Measurements from ENCODE around the gene SBDS.
"Not testable (repeated sequence)": the region's sequence is repeated elsewhere in the genome, so short reads cannot be mapped to it uniquely, and the experiment has no call there.

DNA sequence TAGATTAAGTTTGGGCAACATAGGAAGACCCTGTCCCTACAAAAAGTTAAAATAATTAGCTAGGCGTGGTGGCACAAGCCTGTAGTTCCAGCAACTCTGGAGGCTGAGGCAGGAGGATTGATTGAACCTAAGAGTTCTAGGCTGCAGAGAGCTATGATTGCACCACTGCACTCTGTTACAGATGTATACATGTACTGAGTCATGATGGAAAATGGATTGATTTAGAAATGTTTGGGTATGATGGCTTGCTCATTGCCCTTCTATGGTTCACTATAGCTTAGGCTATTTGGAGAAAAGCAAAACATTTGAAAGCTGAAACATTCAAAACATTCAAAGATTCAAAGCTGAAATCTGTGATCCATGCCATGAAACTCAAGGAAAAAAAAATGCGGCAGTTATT is 16.4 kb downstream of the SBDS start:
- TF ChIP-seq, protein P1, sequence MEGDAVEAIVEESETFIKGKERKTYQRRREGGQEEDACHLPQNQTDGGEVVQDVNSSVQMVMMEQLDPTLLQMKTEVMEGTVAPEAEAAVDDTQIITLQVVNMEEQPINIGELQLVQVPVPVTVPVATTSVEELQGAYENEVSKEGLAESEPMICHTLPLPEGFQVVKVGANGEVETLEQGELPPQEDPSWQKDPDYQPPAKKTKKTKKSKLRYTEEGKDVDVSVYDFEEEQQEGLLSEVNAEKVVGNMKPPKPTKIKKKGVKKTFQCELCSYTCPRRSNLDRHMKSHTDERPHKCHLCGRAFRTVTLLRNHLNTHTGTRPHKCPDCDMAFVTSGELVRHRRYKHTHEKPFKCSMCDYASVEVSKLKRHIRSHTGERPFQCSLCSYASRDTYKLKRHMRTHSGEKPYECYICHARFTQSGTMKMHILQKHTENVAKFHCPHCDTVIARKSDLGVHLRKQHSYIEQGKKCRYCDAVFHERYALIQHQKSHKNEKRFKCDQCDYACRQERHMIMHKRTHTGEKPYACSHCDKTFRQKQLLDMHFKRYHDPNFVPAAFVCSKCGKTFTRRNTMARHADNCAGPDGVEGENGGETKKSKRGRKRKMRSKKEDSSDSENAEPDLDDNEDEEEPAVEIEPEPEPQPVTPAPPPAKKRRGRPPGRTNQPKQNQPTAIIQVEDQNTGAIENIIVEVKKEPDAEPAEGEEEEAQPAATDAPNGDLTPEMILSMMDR (conservative IDR thresholded peaks at IDR 0.05; ENCODE audit: low read length) = not testable (repeated sequence)
- not testable (repeated sequence) for TF ChIP-seq EZH2phosphoT487 (IDR thresholded peaks at IDR 0.05; ENCODE audit: borderline replicate concordance, low read depth, low read length)

All from OCI-LY7 (cell line).